HepG2 (cell line): ENCODE results near the gene NPDC1. TPM values are rescaled to one million over a fixed set of nuclear protein-coding genes. Genes with fewer than 3 reads are reported as not detected.

ENCODE experiments used
- ATF7-NPFF ChIP-seq: sonication (generic); formaldehyde crosslinking; IDR thresholded peaks from 2 replicates; pipeline ENCODE4 v1.8.1; 2023; ENCODE audit warnings: mild to moderate bottlenecking, low read depth, missing genetic modification reagents, moderate library complexity
- GATAD2A ChIP-seq: IDR thresholded peaks from 2 replicates; pipeline ENCODE4 v1.6.1; 2016
- HINFP ChIP-seq: sonication (generic); formaldehyde crosslinking; IDR thresholded peaks from 2 replicates; pipeline ENCODE4 v1.4.0; 2020; ENCODE audit warnings: low read depth, mild to moderate bottlenecking, missing genetic modification reagents
- HMGXB4 ChIP-seq, 2 experiments: sonication (generic) in 1 of 2; formaldehyde crosslinking in 1 of 2; IDR thresholded peaks; 2 replicates each; pipeline versions ENCODE4 v1.4.0 to v1.6.1; 2018 to 2020; ENCODE audit warnings: missing genetic modification reagents in 2 of 2, borderline replicate concordance in 1 of 2, low read depth in 1 of 2, mild to moderate bottlenecking in 1 of 2, missing biosample characterization in 1 of 2
- KDM3A ChIP-seq: IDR thresholded peaks from 2 replicates; pipeline ENCODE4 v1.6.1; 2018; ENCODE audit warnings: low read depth, missing compliant biosample characterization
- MEIS2 ChIP-seq: sonication (generic); formaldehyde crosslinking; IDR thresholded peaks from 2 replicates; pipeline ENCODE4 v1.9.0; 2021; ENCODE audit warnings: mild to moderate bottlenecking, missing genetic modification reagents
- MIER2 ChIP-seq: IDR thresholded peaks from 2 replicates; pipeline ENCODE4 v1.6.1; 2016; ENCODE audit warnings: missing biosample characterization, missing genetic modification reagents
- POGK ChIP-seq: sonication (generic); formaldehyde crosslinking; conservative IDR thresholded peaks from 2 replicates; pipeline ENCODE4 v1.8.0; 2022; ENCODE audit warnings: mild to moderate bottlenecking, moderate library complexity, missing genetic modification reagents
- PPARG ChIP-seq: conservative IDR thresholded peaks from 2 replicates; pipeline ENCODE4 v1.6.1; 2016; ENCODE audit warnings: missing biosample characterization, missing genetic modification reagents
- SMC3 ChIP-seq: IDR thresholded peaks from 2 replicates; pipeline ENCODE4 v1.6.1; 2011; ENCODE audit warnings: low read length, improper control_type of control experiment
- SP1 ChIP-seq, 2 experiments: fragments of 450-650 bp in 1 of 2; sonication (generic) in 1 of 2; formaldehyde crosslinking in 1 of 2; IDR thresholded peaks; 2 replicates each; pipeline versions ENCODE4 v1.4.0 to v1.6.1; 2016 to 2020; ENCODE audit warnings: missing genetic modification reagents in 1 of 2
- TBL1XR1 ChIP-seq: fragments of 150-350 bp; IDR thresholded peaks from 2 replicates; pipeline ENCODE4 v1.6.1; 2014; ENCODE audit warnings: borderline replicate concordance, low read length; ENCODE audit not compliant: partially characterized antibody
- ZNF431 ChIP-seq: sonication (generic); formaldehyde crosslinking; IDR thresholded peaks from 2 replicates; pipeline ENCODE4 v1.9.0; 2022; ENCODE audit warnings: missing genetic modification reagents, low read depth, mild to moderate bottlenecking, borderline replicate concordance
- ZNF547 ChIP-seq: sonication (generic); formaldehyde crosslinking; IDR thresholded peaks from 2 replicates; pipeline ENCODE4 v1.5.1; 2020; ENCODE audit warnings: mild to moderate bottlenecking, missing genetic modification reagents
- ZNF724P ChIP-seq: sonication (generic); formaldehyde crosslinking; IDR thresholded peaks from 2 replicates; pipeline ENCODE4 v1.8.0; 2022; ENCODE audit warnings: missing genetic modification reagents, borderline replicate concordance
- polyA plus RNA-seq, 8 experiments: library from polyadenylated mRNA; depleted of rRNA in 3 of 8; stranded (reverse) in 7 of 8; unstranded in 1 of 8; fragments of >200 nt; fragmentation: Illumina TruSeq in 4 of 8; extraction: Trizol in 4 of 8; gene quantifications; 2 replicates each; pipeline versions ENCODE4 v1.2.1 to v1.2.3, GENCODE V29; 2011 to 2016; ENCODE audit warnings: low read depth in 4 of 8, missing spikeins in 1 of 8, mixed read lengths in 1 of 8; ENCODE audit not compliant: insufficient read depth in 1 of 8
- total RNA-seq, 5 experiments: library from RNA; depleted of rRNA; stranded (reverse); fragments of >200 nt; fragmentation: Illumina TruSeq; extraction: Trizol; gene quantifications; 2 replicates each; pipeline ENCODE4 v1.2.3, GENCODE V29; 2016; ENCODE audit warnings: low read depth in 1 of 5
- TF ChIP-seq, protein P1 (sequence below): sonication (generic); formaldehyde crosslinking; IDR thresholded peaks from 2 replicates; pipeline ENCODE4 v1.4.0; 2020; ENCODE audit warnings: missing genetic modification reagents
- TF ChIP-seq, protein P2 (sequence below): sonication (generic); formaldehyde crosslinking; IDR thresholded peaks from 2 replicates; pipeline ENCODE4 v1.4.0; 2020; ENCODE audit warnings: missing genetic modification reagents, mild to moderate bottlenecking, borderline replicate concordance

The NPDC1 gene
- total and polyA plus RNA-seq, 2 of the 13 experiments (the other 11 are each of a cell fraction or from before 2014, with no cell fraction given) = 0.84 to 5.4 TPM

- TF ChIP-seq GATAD2A (CRISPR knock-in tag) (0 out of 2 replicates have a peak, but pooled peaks have one; percentile 22), SMC3 (peak; percentile 49; the same call in 1 of the 2 replicates), ZNF724P (no peak), HMGXB4 (CRISPR knock-in tag; IDR thresholded peaks at IDR 0.05; ENCODE audit: borderline replicate concordance in 1 of 2, low read depth in 1 of 2) (peak; percentile 37 to 63; a peak in 2 of 4 replicates), MIER2 (peak; percentile 79), SP1 (IDR thresholded peaks at IDR 0.05) (no peak), SP1 (CRISPR knock-in tag; IDR thresholded peaks at IDR 0.05) (no peak), ZNF431 (CRISPR knock-in tag) (no peak), TBL1XR1 (no peak), PPARG (no peak), HINFP (no peak), ATF7-NPFF (CRISPR knock-in tag) (no peak), KDM3A (CRISPR knock-in tag) (peak; percentile 80; the same call in 1 of the 2 replicates), MEIS2 (CRISPR knock-in tag) (peak; percentile 26; the same call in 1 of the 2 replicates), POGK (CRISPR knock-in tag) (no peak), ZNF547 (0 out of 2 replicates have a peak, but pooled peaks have one; percentile 26)
- TF ChIP-seq, protein P1, sequence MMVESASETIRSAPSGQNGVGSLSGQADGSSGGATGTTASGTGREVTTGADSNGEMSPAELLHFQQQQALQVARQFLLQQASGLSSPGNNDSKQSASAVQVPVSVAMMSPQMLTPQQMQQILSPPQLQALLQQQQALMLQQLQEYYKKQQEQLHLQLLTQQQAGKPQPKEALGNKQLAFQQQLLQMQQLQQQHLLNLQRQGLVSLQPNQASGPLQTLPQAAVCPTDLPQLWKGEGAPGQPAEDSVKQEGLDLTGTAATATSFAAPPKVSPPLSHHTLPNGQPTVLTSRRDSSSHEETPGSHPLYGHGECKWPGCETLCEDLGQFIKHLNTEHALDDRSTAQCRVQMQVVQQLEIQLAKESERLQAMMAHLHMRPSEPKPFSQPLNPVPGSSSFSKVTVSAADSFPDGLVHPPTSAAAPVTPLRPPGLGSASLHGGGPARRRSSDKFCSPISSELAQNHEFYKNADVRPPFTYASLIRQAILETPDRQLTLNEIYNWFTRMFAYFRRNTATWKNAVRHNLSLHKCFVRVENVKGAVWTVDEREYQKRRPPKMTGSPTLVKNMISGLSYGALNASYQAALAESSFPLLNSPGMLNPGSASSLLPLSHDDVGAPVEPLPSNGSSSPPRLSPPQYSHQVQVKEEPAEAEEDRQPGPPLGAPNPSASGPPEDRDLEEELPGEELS (CRISPR knock-in tag) = no peak
- TF ChIP-seq, protein P2, sequence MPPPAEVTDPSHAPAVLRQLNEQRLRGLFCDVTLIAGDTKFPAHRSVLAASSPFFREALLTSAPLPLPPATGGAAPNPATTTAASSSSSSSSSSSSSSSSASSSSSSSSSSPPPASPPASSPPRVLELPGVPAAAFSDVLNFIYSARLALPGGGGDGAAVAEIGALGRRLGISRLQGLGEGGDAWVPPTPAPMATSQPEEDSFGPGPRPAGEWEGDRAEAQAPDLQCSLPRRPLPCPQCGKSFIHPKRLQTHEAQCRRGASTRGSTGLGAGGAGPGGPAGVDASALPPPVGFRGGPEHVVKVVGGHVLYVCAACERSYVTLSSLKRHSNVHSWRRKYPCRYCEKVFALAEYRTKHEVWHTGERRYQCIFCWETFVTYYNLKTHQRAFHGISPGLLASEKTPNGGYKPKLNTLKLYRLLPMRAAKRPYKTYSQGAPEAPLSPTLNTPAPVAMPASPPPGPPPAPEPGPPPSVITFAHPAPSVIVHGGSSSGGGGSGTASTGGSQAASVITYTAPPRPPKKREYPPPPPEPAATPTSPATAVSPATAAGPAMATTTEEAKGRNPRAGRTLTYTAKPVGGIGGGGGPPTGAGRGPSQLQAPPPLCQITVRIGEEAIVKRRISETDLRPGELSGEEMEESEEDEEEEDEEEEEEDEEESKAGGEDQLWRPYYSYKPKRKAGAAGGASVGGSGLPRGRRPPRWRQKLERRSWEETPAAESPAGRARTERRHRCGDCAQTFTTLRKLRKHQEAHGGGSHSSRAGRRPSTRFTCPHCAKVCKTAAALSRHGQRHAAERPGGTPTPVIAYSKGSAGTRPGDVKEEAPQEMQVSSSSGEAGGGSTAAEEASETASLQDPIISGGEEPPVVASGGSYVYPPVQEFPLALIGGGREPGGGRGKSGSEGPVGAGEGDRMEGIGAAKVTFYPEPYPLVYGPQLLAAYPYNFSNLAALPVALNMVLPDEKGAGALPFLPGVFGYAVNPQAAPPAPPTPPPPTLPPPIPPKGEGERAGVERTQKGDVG = 0 out of 2 replicates have a peak, but pooled peaks have one; percentile 50
Observed at GRCh38 chr9:137064027-137064879, 18.3 kb upstream of the NPDC1 start (continued).
